ENCODE data around the gene TOX2. TPM values are rescaled to one million over a fixed set of nuclear protein-coding genes. Genes with fewer than 3 reads are reported as not detected.

The TOX2 gene
- polyA plus RNA-seq, 3 donors = 0.39 to 0.56 (median 0.47) TPM

DNA sequence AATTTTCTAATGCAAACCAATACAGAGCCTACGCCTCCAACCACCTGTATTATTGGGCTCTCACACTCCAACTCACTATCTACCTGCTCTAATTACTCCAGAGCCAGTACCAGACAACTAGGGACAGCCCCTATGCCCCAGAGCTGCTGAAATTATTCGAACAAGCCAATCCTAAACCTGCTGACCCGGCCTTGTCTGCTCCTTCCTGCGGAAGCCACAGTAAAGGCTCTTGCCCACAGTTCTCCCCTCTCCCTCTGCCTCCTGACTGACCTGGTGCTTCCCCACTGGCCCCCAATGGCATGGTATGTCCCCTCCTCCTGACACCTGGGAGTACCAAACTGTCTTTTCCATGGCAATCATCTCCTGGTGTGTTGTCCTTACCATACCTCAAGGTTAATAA lies 4.1 kb upstream of the TOX2 start:
- peaks cover 13 to 21% of the 10 kb centered on the region in 2 donors for H3K4me1 ChIP-seq (ENCODE audit: control insufficient read depth in 1 of 2, insufficient read depth in 2 of 2, low read length in 2 of 2)
- H3K79me2 ChIP-seq (ENCODE audit: insufficient read depth, low read length) = no peaks in the 10 kb centered on the region
- no peak overlapping the region for H2AFZ ChIP-seq (ENCODE audit: insufficient read depth, low read depth, low read length, poor library complexity, severe bottlenecking)
- H3K27me3 Mint-ChIP-seq (ENCODE audit: low read depth in 3 of 3) = peaks cover 36 to 51% (median 40%) of the 10 kb centered on the region in 3 donors
- TF ChIP-seq, protein P1, sequence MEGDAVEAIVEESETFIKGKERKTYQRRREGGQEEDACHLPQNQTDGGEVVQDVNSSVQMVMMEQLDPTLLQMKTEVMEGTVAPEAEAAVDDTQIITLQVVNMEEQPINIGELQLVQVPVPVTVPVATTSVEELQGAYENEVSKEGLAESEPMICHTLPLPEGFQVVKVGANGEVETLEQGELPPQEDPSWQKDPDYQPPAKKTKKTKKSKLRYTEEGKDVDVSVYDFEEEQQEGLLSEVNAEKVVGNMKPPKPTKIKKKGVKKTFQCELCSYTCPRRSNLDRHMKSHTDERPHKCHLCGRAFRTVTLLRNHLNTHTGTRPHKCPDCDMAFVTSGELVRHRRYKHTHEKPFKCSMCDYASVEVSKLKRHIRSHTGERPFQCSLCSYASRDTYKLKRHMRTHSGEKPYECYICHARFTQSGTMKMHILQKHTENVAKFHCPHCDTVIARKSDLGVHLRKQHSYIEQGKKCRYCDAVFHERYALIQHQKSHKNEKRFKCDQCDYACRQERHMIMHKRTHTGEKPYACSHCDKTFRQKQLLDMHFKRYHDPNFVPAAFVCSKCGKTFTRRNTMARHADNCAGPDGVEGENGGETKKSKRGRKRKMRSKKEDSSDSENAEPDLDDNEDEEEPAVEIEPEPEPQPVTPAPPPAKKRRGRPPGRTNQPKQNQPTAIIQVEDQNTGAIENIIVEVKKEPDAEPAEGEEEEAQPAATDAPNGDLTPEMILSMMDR (IDR thresholded peaks at IDR 0.05) = no peak
- H3K27ac ChIP-seq (ENCODE audit: low read depth in 1 of 2, low read length in 2 of 2) = no peak overlapping the region
- intact Hi-C loops (cut with micrococcal nuclease) = no loop called here
- H4K20me1 ChIP-seq (ENCODE audit: insufficient read depth, low read length) = no peaks in the 10 kb centered on the region
- no peak overlapping the region for H3K4me3 Mint-ChIP-seq
- no peak for DNase-seq
- peaks cover 11% of the 10 kb centered on the region for H3K4me1 Mint-ChIP-seq
- peaks cover 0 to 15% of the 10 kb centered on the region in 2 donors for H3K36me3 Mint-ChIP-seq
- peaks cover 15 to 47% of the 10 kb centered on the region in 2 donors for H3K9me3 ChIP-seq (replicated peaks in 1 of 2; ENCODE audit: control insufficient read depth in 1 of 2, insufficient read depth in 1 of 2, low read length in 2 of 2)
- H3K27me3 ChIP-seq (ENCODE audit: control insufficient read depth in 2 of 2, insufficient read depth in 2 of 2, low read length in 2 of 2) = peaks cover 37 to 45% of the 10 kb centered on the region in 2 donors
- H3K9me3 Mint-ChIP-seq = peaks cover 15 to 61% (median 55%) of the 10 kb centered on the region in 7 donors
- H3K4me3 ChIP-seq (replicated peaks in 1 of 3; ENCODE audit: low read depth in 2 of 3, low read length in 3 of 3) = no peak overlapping the region
- no peak overlapping the region for H3K9ac ChIP-seq (ENCODE audit: insufficient read depth, low read length, poor library complexity, severe bottlenecking)
- no peaks in the 10 kb centered on the region for H3K36me3 ChIP-seq (replicated peaks in 1 of 2; ENCODE audit: control insufficient read depth in 1 of 2, insufficient read depth in 2 of 2, low read length in 2 of 2)
- peak overlapping the region in 1 of 7 donors; percentile 42 for H3K27ac Mint-ChIP-seq
- no peak overlapping the region for H3K4me2 ChIP-seq (replicated peaks; ENCODE audit: extremely low read depth, low read length, poor library complexity, severe bottlenecking)
- 94% methylated on average over 3 of the region's 4 CpGs for WGBS (ENCODE audit: insufficient coverage)

DNA sequence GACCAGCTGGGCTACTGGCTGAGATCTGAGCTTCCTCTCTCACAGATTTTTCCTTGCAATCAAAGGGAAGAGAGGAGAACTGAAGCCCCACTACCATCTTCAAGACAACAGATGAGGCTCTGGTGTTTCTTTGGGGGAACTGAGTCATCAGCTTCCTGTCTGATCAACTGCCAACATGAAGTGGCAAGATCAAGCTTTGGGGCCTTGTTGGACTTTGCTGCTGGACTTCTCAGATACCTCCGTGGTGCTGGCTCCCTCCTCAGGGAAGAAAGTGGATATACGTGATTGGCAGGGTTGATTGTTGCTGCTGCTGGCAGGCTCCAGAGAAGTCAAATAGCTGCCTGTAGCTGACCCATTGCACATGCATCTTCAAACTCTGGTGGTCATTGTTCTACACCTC lies 3.6 kb upstream of the TOX2 start:
- peaks cover 18 to 26% of the 10 kb centered on the region in 2 donors for H3K4me1 ChIP-seq (ENCODE audit: control insufficient read depth in 1 of 2, insufficient read depth in 2 of 2, low read length in 2 of 2)
- no peak overlapping the region for H2AFZ ChIP-seq (ENCODE audit: insufficient read depth, low read depth, low read length, poor library complexity, severe bottlenecking)
- peaks cover 16% of the 10 kb centered on the region for H3K4me1 Mint-ChIP-seq
- H3K27me3 ChIP-seq (ENCODE audit: control insufficient read depth in 2 of 2, insufficient read depth in 2 of 2, low read length in 2 of 2) = peaks cover 37 to 50% of the 10 kb centered on the region in 2 donors
- no peaks in the 10 kb centered on the region for H3K36me3 ChIP-seq (replicated peaks in 1 of 2; ENCODE audit: control insufficient read depth in 1 of 2, insufficient read depth in 2 of 2, low read length in 2 of 2)
- peaks cover 15 to 47% of the 10 kb centered on the region in 2 donors for H3K9me3 ChIP-seq (replicated peaks in 1 of 2; ENCODE audit: control insufficient read depth in 1 of 2, insufficient read depth in 1 of 2, low read length in 2 of 2)
- no peaks in the 10 kb centered on the region for H4K20me1 ChIP-seq (ENCODE audit: insufficient read depth, low read length)
- H3K9ac ChIP-seq (ENCODE audit: insufficient read depth, low read length, poor library complexity, severe bottlenecking) = no peak overlapping the region
- peaks cover 15 to 64% (median 55%) of the 10 kb centered on the region in 7 donors for H3K9me3 Mint-ChIP-seq
- H3K27me3 Mint-ChIP-seq (ENCODE audit: low read depth in 3 of 3) = peaks cover 40 to 56% (median 43%) of the 10 kb centered on the region in 3 donors
- no peaks in the 10 kb centered on the region for H3K79me2 ChIP-seq (ENCODE audit: insufficient read depth, low read length)
- TF ChIP-seq, protein P1 (IDR thresholded peaks at IDR 0.05) = no peak
- no peak overlapping the region for H3K4me3 Mint-ChIP-seq
- H3K27ac ChIP-seq (ENCODE audit: low read depth in 1 of 2, low read length in 2 of 2) = no peak overlapping the region
- no peak overlapping the region for H3K4me2 ChIP-seq (replicated peaks; ENCODE audit: extremely low read depth, low read length, poor library complexity, severe bottlenecking)
- H3K27ac Mint-ChIP-seq = peak overlapping the region in 2 of 7 donors; percentile 42 to 75
- intact Hi-C loops (cut with micrococcal nuclease) = no loop called here
- peak; percentile 9 to 51 (median 39) for DNase-seq
- 60% methylated on average over 1 of the region's 2 CpGs for WGBS (ENCODE audit: insufficient coverage)
- peaks cover 0 to 15% of the 10 kb centered on the region in 2 donors for H3K36me3 Mint-ChIP-seq
- no peak overlapping the region for H3K4me3 ChIP-seq (replicated peaks in 1 of 3; ENCODE audit: low read depth in 2 of 3, low read length in 3 of 3)
